OCI-LY7 (cell line): ENCODE measurements around the gene PARD3B. TPM values are rescaled to one million over a fixed set of nuclear protein-coding genes. Genes with fewer than 3 reads are reported as not detected.

Experiments
- BruUV-seq: library from RNA; stranded (reverse); fragments of 400-500 nt; replicated peaks from 2 replicates; lab custom pipeline; 2021; lab: Mats Ljungman, UMichigan
- CTCF ChIA-PET: fragments of 300-600 bp; sonication (Branson Sonifier 250); formaldehyde crosslinking; loops from one replicate; lab custom pipeline; 2022; ENCODE audit warnings: antibody characterized with exemption; ENCODE audit not compliant: unreplicated experiment; lab: Charles Lee
- POLR2A ChIA-PET: fragments of 300-600 bp; sonication (Branson Sonifier 250); formaldehyde crosslinking; loops from one replicate; lab custom pipeline; 2022; ENCODE audit warnings: antibody characterized with exemption; lab: Charles Lee
- DNase-seq: peaks from one replicate; pipeline ENCODE4 v3.0.0-alpha.2; 2015; ENCODE audit warnings: low spot score
- H2AFZ ChIP-seq: fragments of 200-600 bp; sonication (generic), shearing (Covaris generic); 2 replicates; pipeline ENCODE4 v1.6.1; 2014; ENCODE audit warnings: mild to moderate bottlenecking, antibody characterized with exemption, low read length, moderate library complexity
- H3K27ac ChIP-seq: fragments of 200-600 bp; sonication (generic); 2 replicates; pipeline ENCODE4 v1.5.1; 2014; ENCODE audit warnings: mixed run types, low read depth, mild to moderate bottlenecking, moderate library complexity, low read length, inconsistent platforms; ENCODE audit not compliant: poor library complexity, severe bottlenecking
- H3K36me3 ChIP-seq: fragments of 200-600 bp; sonication (generic); 2 replicates; pipeline ENCODE4 v1.6.1; 2014; ENCODE audit warnings: mild to moderate bottlenecking, antibody characterized with exemption, low read length, moderate library complexity, mixed read lengths; ENCODE audit not compliant: insufficient read depth
- H3K4me1 ChIP-seq: fragments of 200-600 bp; sonication (generic); 2 replicates; pipeline ENCODE4 v1.5.1; 2014; ENCODE audit warnings: mild to moderate bottlenecking, low read length; ENCODE audit not compliant: insufficient read depth, poor library complexity, severe bottlenecking
- H3K4me2 ChIP-seq: fragments of 200-600 bp; sonication (generic); 2 replicates; pipeline ENCODE4 v1.6.1; 2014; ENCODE audit warnings: mild to moderate bottlenecking, low read length
- H3K4me3 ChIP-seq: fragments of 200-600 bp; sonication (generic); 2 replicates; pipeline ENCODE4 v1.5.1; 2014; ENCODE audit warnings: mild to moderate bottlenecking, low read depth, low read length; ENCODE audit not compliant: poor library complexity, severe bottlenecking
- H3K79me2 ChIP-seq: fragments of 200-600 bp; sonication (generic); 2 replicates; pipeline ENCODE4 v1.6.1; 2016; ENCODE audit warnings: low read depth, mild to moderate bottlenecking, low read length, moderate library complexity, mixed read lengths; ENCODE audit not compliant: insufficient read depth
- H3K9me2 ChIP-seq: fragments of 200-600 bp; sonication (generic); 2 replicates; pipeline ENCODE4 v1.6.1; 2016; ENCODE audit warnings: mild to moderate bottlenecking, low read length, mixed read lengths; ENCODE audit not compliant: insufficient read depth
- H3K9me3 ChIP-seq: fragments of 200-600 bp; sonication (generic); 2 replicates; pipeline ENCODE4 v1.6.1; 2014; ENCODE audit warnings: mild to moderate bottlenecking, mixed run types, low read length, mixed read lengths
- H4K20me1 ChIP-seq: fragments of 200-600 bp; sonication (generic); 2 replicates; pipeline ENCODE4 v1.6.1; 2014; ENCODE audit warnings: mild to moderate bottlenecking, antibody characterized with exemption, low read length, moderate library complexity, mixed read lengths; ENCODE audit not compliant: insufficient read depth
- EZH2phosphoT487 ChIP-seq: fragments of 200-600 bp; sonication (generic); IDR thresholded peaks from 2 replicates; pipeline ENCODE4 v1.6.1; 2018; ENCODE audit warnings: low read depth, borderline replicate concordance, mild to moderate bottlenecking, mixed run types, antibody characterized with exemption, low read length, moderate library complexity, mixed read lengths
- intact Hi-C: fragments of 100-400 bp; cut with micrococcal nuclease; formaldehyde crosslinking; loops from one replicate; pipeline ENCODE4 v1.10.0; 2022; ENCODE audit not compliant: unreplicated experiment
- total RNA-seq, 2 experiments: library from RNA; depleted of rRNA in 1 of 2; stranded (reverse); fragments of >200 nt in 1 of 2; shearing (Covaris generic) in 1 of 2; gene quantifications; 2 replicates each; pipeline ENCODE4 v1.2.3, GENCODE V29; 2014 to 2022
- TF ChIP-seq, protein P1 (sequence below): fragments of 200-600 bp; sonication (generic); conservative IDR thresholded peaks from 2 replicates; pipeline ENCODE4 v1.5.1; 2014; ENCODE audit warnings: mild to moderate bottlenecking, antibody characterized with exemption, low read length, moderate library complexity, mixed read lengths

PARD3B gene
- total RNA-seq, 2 experiments from 2014 or later = not detected

DNA sequence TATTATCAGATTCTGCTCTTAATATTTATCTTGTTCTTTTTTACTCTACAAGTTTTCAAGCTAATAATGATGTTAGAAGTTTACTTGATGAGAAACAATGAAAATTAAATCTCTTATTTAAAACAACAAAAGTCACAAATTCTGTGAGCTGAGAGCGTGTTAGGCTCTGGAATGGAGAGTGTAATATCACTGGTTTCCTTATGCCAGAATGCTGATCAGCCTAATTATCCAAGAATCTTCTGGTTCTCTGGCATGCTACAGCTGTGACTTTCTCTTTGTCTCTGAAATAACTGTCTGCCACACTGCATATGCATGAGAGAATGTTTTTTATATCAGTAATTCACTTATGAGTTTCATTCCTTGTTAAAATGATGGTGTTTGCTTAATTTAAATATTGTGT lies 236.7 kb downstream of the PARD3B start:
- intact Hi-C loops = no loop called here
- CTCF ChIA-PET = no interaction called here

DNA sequence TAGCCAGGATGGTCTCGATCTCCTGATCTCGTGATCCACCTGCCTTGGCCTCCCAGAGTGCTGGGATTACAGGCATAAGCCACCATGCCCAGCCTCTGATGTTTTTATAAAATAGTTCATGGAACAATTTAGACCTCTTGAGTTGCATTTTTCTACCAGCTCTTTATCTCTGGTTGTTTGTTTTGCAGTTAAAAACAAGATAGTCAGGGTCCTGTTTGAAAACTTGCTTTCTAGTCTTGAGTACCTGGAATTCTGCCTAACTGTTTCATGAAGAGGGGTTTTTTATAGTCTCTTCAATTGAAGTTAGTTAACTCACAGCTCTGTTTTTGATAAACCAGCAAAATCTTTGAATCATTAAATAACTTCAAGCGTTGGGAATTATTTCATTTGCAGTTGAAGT lies 244.8 kb downstream of the PARD3B start:
- Histone ChIP-seq H3K27ac (no peak overlapping the region), H3K36me3 (no peaks in the 10 kb centered on the region), H4K20me1 (no peaks in the 10 kb centered on the region), H3K4me2 (no peak overlapping the region), H3K9me2 (no peaks in the 10 kb centered on the region), H2AFZ (no peak overlapping the region), H3K79me2 (no peaks in the 10 kb centered on the region), H3K4me1 (no peaks in the 10 kb centered on the region), H3K9me3 (no peaks in the 10 kb centered on the region), H3K4me3 (no peak overlapping the region)
- intact Hi-C loops = no loop called here
- CTCF ChIA-PET = no interaction called here
- BruUV-seq = no TSS peak
- no peak for DNase-seq
- POLR2A ChIA-PET = no interaction called here
- no peak for TF ChIP-seq EZH2phosphoT487
- TF ChIP-seq, protein P1, sequence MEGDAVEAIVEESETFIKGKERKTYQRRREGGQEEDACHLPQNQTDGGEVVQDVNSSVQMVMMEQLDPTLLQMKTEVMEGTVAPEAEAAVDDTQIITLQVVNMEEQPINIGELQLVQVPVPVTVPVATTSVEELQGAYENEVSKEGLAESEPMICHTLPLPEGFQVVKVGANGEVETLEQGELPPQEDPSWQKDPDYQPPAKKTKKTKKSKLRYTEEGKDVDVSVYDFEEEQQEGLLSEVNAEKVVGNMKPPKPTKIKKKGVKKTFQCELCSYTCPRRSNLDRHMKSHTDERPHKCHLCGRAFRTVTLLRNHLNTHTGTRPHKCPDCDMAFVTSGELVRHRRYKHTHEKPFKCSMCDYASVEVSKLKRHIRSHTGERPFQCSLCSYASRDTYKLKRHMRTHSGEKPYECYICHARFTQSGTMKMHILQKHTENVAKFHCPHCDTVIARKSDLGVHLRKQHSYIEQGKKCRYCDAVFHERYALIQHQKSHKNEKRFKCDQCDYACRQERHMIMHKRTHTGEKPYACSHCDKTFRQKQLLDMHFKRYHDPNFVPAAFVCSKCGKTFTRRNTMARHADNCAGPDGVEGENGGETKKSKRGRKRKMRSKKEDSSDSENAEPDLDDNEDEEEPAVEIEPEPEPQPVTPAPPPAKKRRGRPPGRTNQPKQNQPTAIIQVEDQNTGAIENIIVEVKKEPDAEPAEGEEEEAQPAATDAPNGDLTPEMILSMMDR = no peak

More for the DNA sequence above, 236.7 kb downstream of the PARD3B start:
- no peak for DNase-seq
- Histone ChIP-seq H3K4me2 (no peak overlapping the region), H3K9me2 (no peaks in the 10 kb centered on the region), H3K36me3 (no peaks in the 10 kb centered on the region), H2AFZ (no peak overlapping the region), H3K4me3 (no peak overlapping the region), H3K4me1 (no peaks in the 10 kb centered on the region), H3K79me2 (no peaks in the 10 kb centered on the region), H3K9me3 (no peaks in the 10 kb centered on the region), H4K20me1 (no peaks in the 10 kb centered on the region), H3K27ac (no peak overlapping the region)
- TF ChIP-seq, protein P1 = no peak
- no peak for TF ChIP-seq EZH2phosphoT487
- POLR2A ChIA-PET = interaction anchor here (0.6 kb wide), 2 partner anchors 1155 to 1668 kb away, joined by 3 read pairs; no protein-coding TSS in a partner anchor
- no TSS peak for BruUV-seq

DNA sequence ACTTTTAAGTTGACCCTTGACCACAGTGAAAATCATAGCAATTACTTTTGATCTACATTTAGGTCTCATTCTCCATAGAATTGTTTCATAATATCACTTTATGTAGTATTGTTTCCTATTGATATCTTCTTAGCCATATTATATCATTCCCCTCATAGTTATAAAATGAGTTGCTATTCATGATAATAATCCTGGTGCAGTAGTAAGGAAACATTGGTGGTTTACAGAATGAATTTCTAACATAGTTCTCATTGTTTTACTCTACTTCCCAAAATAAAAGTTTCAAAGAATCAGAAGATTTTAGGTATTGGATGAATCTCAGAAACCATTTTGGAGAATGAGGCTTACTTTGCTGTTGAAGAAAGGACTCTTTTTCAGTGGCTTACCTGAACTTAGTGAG lies 246.0 kb downstream of the PARD3B start:
- TF ChIP-seq, protein P1 = no peak
- no peak for TF ChIP-seq EZH2phosphoT487
- no peaks in the 10 kb centered on the region for H3K4me1 ChIP-seq
- ChIA-PET POLR2A (no interaction called here), CTCF (no interaction called here)
- H3K4me3 ChIP-seq = no peak overlapping the region
- H3K36me3 ChIP-seq = no peaks in the 10 kb centered on the region
- intact Hi-C loops = no loop called here
- DNase-seq = no peak
- no peaks in the 10 kb centered on the region for H3K79me2 ChIP-seq
- H3K27ac ChIP-seq = no peak overlapping the region
- no peaks in the 10 kb centered on the region for H3K9me3 ChIP-seq
- no peaks in the 10 kb centered on the region for H4K20me1 ChIP-seq
- BruUV-seq = no TSS peak
- H3K9me2 ChIP-seq = no peaks in the 10 kb centered on the region
- H2AFZ ChIP-seq = no peak overlapping the region
- H3K4me2 ChIP-seq = no peak overlapping the region
